HG03280 (cell line): ENCODE measurements around the gene ALDH3A2.
"Not testable (repeated sequence)": the region's sequence is repeated elsewhere in the genome, so short reads cannot be mapped to it uniquely, and the experiment has no call there.

Source experiments
- ATAC-seq: cut with Tn5 transposase; IDR thresholded peaks from one replicate; pipeline ENCODE4 v1.9.1; 2021; ENCODE audit warnings: mild to moderate bottlenecking, moderate library complexity; ENCODE audit not compliant: unreplicated experiment

ALDH3A2 gene

GRCh38 chr17:19649274-19649541 lies 657 bp downstream of the ALDH3A2 start:
- ATAC-seq: no peak

- no peak for ATAC-seq
Measured at GRCh38 chr17:19650826-19651225, 2.3 kb downstream of the ALDH3A2 start.

- ATAC-seq: no peak
Measured at GRCh38 chr17:19651451-19652238, 3.1 kb downstream of the ALDH3A2 start.

- no peak for ATAC-seq
Measured at GRCh38 chr17:19652595-19652994, 4.0 kb downstream of the ALDH3A2 start.

- ATAC-seq: no peak
Measured at GRCh38 chr17:19654342-19654886, 5.9 kb downstream of the ALDH3A2 start.

- no peak for ATAC-seq
Measured at GRCh38 chr17:19654896-19655295, 6.3 kb downstream of the ALDH3A2 start.

GRCh38 chr17:19656336-19656735 lies 7.8 kb downstream of the ALDH3A2 start:
- ATAC-seq: no peak

GRCh38 chr17:19656851-19657581 lies 8.5 kb downstream of the ALDH3A2 start:
- no peak for ATAC-seq

GRCh38 chr17:19659366-19660177 lies 11.0 kb downstream of the ALDH3A2 start:
- no peak for ATAC-seq

GRCh38 chr17:19660219-19660870 lies 11.8 kb downstream of the ALDH3A2 start:
- no peak for ATAC-seq

GRCh38 chr17:19661121-19661520 lies 12.6 kb downstream of the ALDH3A2 start:
- ATAC-seq: no peak

GRCh38 chr17:19663097-19663496 lies 14.5 kb downstream of the ALDH3A2 start:
- ATAC-seq: no peak

GRCh38 chr17:19664136-19664820 lies 15.7 kb downstream of the ALDH3A2 start:
- no peak for ATAC-seq

- ATAC-seq: no peak
Measured at GRCh38 chr17:19664821-19665181, 16.2 kb downstream of the ALDH3A2 start.

- not testable (repeated sequence) for ATAC-seq
Measured at GRCh38 chr17:19669680-19670079, 21.1 kb downstream of the ALDH3A2 start.

- ATAC-seq: no peak
Measured at GRCh38 chr17:19670908-19671307, 22.4 kb downstream of the ALDH3A2 start.

- ATAC-seq: no peak
Measured at GRCh38 chr17:19671433-19671832, 22.9 kb downstream of the ALDH3A2 start.

- ATAC-seq: no peak
Measured at GRCh38 chr17:19672009-19672750, 23.6 kb downstream of the ALDH3A2 start.

GRCh38 chr17:19673623-19674022 lies 25.1 kb downstream of the ALDH3A2 start:
- no peak for ATAC-seq

GRCh38 chr17:19676896-19677295 lies 28.3 kb downstream of the ALDH3A2 start:
- ATAC-seq: no peak
